Upper lobe of right lung (tissue), 1 donor: ENCODE data around the gene ESR1. TPM values are rescaled to one million over a fixed set of nuclear protein-coding genes. Genes with fewer than 3 reads are reported as not detected.

Experiments
- ATAC-seq: fragments of 200-7000 bp; cut with Tn5 transposase; one replicate; pipeline ENCODE4 v1.9.1; 2020; ENCODE audit warnings: mild to moderate bottlenecking, moderate library complexity
- DNase-seq: peaks from one replicate; pipeline ENCODE4 v3.0.0-alpha.2; 2020
- H3K27ac ChIP-seq: fragments of 200-600 bp; one replicate; pipeline ENCODE4 v1.8.0; 2022
- H3K27me3 ChIP-seq: fragments of 200-600 bp; one replicate; pipeline ENCODE4 v1.8.0; 2022; ENCODE audit warnings: mild to moderate bottlenecking
- H3K36me3 ChIP-seq: fragments of 200-600 bp; one replicate; pipeline ENCODE4 v1.8.0; 2022
- H3K4me1 ChIP-seq: fragments of 200-600 bp; one replicate; pipeline ENCODE4 v1.8.0; 2022
- H3K4me3 ChIP-seq: fragments of 200-600 bp; one replicate; pipeline ENCODE4 v1.8.0; 2022; ENCODE audit warnings: mild to moderate bottlenecking
- H3K9me3 ChIP-seq: fragments of 200-600 bp; one replicate; pipeline ENCODE4 v1.8.0; 2022
- CTCF ChIP-seq: fragments of 200-600 bp; IDR thresholded peaks from one replicate; pipeline ENCODE4 v1.8.0; 2022; ENCODE audit warnings: antibody characterized with exemption
- intact Hi-C: fragments of 100-400 bp; cut with DNase I; formaldehyde crosslinking; loops from one replicate; pipeline ENCODE4 v1.11.0; 2022
- total RNA-seq: library from RNA; stranded (reverse); fragmentation: NEBNext Ultra II Directional; extraction: Animal tissue kit (Norgen Biotek cat#: 25700); gene quantifications from one replicate; pipeline ENCODE4 v1.2.1, GENCODE V29; 2021
- donor health status: DM: no; HTN: yes; CAD: no; lungs with severe emphysema.

Gene ESR1
- total RNA-seq, 1 donor from 2014 or later, result 5.7 TPM

DNA sequence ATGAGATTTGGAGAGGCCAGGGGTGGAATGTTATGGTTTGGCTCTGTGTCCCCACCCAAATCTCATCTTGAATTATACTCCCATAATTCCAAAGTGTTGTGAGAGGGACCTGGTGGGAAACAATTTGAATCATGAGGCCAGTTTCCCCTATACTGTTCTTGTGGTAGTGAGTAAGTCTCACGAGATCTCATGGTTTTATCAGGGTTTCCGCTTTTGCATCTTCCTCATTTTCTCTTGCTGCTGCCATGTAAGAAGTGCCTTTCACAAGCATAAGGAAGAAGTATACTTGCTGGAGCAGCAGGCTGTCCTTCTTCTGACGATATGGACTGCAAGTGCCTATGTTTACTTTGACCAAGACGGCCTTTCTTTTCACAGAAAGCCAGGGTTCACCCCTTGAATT lies 270.5 kb downstream of the ESR1 start:
- Histone ChIP-seq H3K27ac (no peak overlapping the region), H3K4me1 (no peaks in the 10 kb centered on the region), H3K36me3 (no peaks in the 10 kb centered on the region), H3K27me3 (no peaks in the 10 kb centered on the region), H3K4me3 (no peak overlapping the region), H3K9me3 (peaks cover 17% of the 10 kb centered on the region)
- ATAC-seq, result no peak
- no peak for TF ChIP-seq CTCF
- intact Hi-C loops, result no loop called here
- no peak for DNase-seq

DNA sequence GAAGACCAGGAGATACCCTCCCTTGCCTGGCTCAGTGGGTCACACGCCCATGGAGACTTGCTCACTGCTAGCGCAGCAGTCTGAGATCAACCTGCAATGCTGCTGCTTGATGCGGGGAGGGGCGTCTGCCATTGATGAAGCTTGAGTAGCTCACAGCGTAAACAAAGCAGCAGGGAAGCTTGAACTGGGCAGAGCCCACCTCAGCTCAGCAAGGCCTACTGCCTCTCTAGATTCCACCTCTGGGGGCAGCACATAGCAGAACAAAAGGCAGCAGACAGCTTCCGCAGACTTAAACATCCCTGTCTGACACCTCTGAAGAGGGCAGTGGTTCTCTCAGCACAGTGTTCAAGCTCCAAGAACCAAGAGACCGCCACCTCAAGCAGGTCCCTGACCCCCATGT lies 271.3 kb downstream of the ESR1 start:
- TF ChIP-seq CTCF, result no peak
- Histone ChIP-seq H3K4me1 (no peaks in the 10 kb centered on the region), H3K36me3 (no peaks in the 10 kb centered on the region), H3K27me3 (no peaks in the 10 kb centered on the region), H3K4me3 (no peak overlapping the region), H3K27ac (no peak overlapping the region), H3K9me3 (peaks cover 17% of the 10 kb centered on the region)
- no peak for ATAC-seq
- intact Hi-C loops, result no loop called here
- DNase-seq, result no peak

- TF ChIP-seq CTCF, result no peak
- H3K9me3 ChIP-seq, result no peaks in the 10 kb centered on the region
- no peaks in the 10 kb centered on the region for H3K27me3 ChIP-seq
- ATAC-seq, result no peak
- H3K4me3 ChIP-seq, result no peak overlapping the region
- H3K4me1 ChIP-seq, result no peaks in the 10 kb centered on the region
- H3K36me3 ChIP-seq, result no peaks in the 10 kb centered on the region
- intact Hi-C loops, result no loop called here
- DNase-seq, result no peak
- no peak overlapping the region for H3K27ac ChIP-seq
These were observed 278.0 kb downstream of the ESR1 start for GRCh38 chr6:152085451-152085921.

- intact Hi-C loops, result no loop called here
- H3K4me3 ChIP-seq, result no peak overlapping the region
- H3K9me3 ChIP-seq, result no peaks in the 10 kb centered on the region
- no peak overlapping the region for H3K27ac ChIP-seq
- no peaks in the 10 kb centered on the region for H3K27me3 ChIP-seq
- TF ChIP-seq CTCF, result no peak
- no peaks in the 10 kb centered on the region for H3K4me1 ChIP-seq
- no peaks in the 10 kb centered on the region for H3K36me3 ChIP-seq
- DNase-seq (no peak), ATAC-seq (no peak)
These were observed 278.9 kb downstream of the ESR1 start for GRCh38 chr6:152086223-152086873.

GRCh38 chr6:152087096-152087495 lies 279.6 kb downstream of the ESR1 start:
- Histone ChIP-seq H3K4me3 (no peak overlapping the region), H3K9me3 (no peaks in the 10 kb centered on the region), H3K36me3 (no peaks in the 10 kb centered on the region), H3K27ac (no peak overlapping the region), H3K4me1 (no peaks in the 10 kb centered on the region), H3K27me3 (no peaks in the 10 kb centered on the region)
- DNase-seq (no peak), ATAC-seq (no peak)
- intact Hi-C loops, result no loop called here
- TF ChIP-seq CTCF, result no peak

DNA sequence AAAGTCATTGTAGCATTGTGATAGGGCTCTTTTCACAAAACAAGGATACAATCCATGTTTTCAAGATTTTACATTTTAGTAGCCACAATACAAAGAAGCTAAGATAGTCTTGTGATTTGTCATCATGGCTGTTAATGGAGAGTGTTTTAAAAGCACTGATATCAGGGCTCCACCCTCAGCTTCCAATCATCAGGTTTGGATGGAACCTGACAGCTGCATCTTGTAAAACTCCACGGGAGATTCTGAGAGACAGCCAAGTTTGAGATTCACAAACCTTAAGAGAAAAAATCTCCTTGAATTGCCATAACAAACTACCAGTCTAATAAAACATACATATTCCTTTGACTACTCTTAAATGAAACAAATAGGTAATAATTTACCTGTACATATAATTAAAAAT lies 280.2 kb downstream of the ESR1 start:
- no peak for TF ChIP-seq CTCF
- DNase-seq, result no peak
- Histone ChIP-seq H3K9me3 (no peaks in the 10 kb centered on the region), H3K36me3 (no peaks in the 10 kb centered on the region), H3K27ac (no peak overlapping the region), H3K27me3 (no peaks in the 10 kb centered on the region), H3K4me3 (no peak overlapping the region), H3K4me1 (no peaks in the 10 kb centered on the region)
- no peak for ATAC-seq
- intact Hi-C loops, result no loop called here
